SK-N-SH treated with all-trans-retinoic acid at 6 μM for 48 hours (cell line): Measurements from ENCODE around the gene MIA2.
A peak's percentile ranks its signal among the peaks of the same experiment; 100 is the strongest.

Experiments used
- ATAC-seq: fragments of 200-7000 bp; cut with Tn5 transposase; 3 replicates; pipeline ENCODE4 v1.9.1; 2020; ENCODE audit warnings: mild to moderate bottlenecking, moderate library complexity
- ARNTL ChIP-seq: fragments of 450-650 bp; formaldehyde crosslinking; IDR thresholded peaks from 2 replicates; pipeline ENCODE4 v1.5.0; 2020; ENCODE audit warnings: low read depth, mild to moderate bottlenecking, moderate library complexity, borderline replicate concordance
- CSDC2 ChIP-seq: fragments of 250-450 bp; sonication (Bioruptor Pico); IDR thresholded peaks from 2 replicates; pipeline ENCODE4 v1.5.0; 2020; ENCODE audit warnings: mild to moderate bottlenecking, moderate library complexity
- ESRRG ChIP-seq: fragments of 250-450 bp; sonication (Bioruptor Pico); IDR thresholded peaks from 2 replicates; pipeline ENCODE4 v1.6.1; 2021; ENCODE audit warnings: mild to moderate bottlenecking
- GLIS3 ChIP-seq: fragments of 250-450 bp; sonication (Bioruptor Pico); IDR thresholded peaks from 2 replicates; pipeline ENCODE4 v1.5.0; 2020; ENCODE audit warnings: mild to moderate bottlenecking, moderate library complexity
- ISL1 ChIP-seq: fragments of 250-450 bp; sonication (Bioruptor Pico); IDR thresholded peaks from 2 replicates; pipeline ENCODE4 v2.1.2; 2022; ENCODE audit warnings: mild to moderate bottlenecking, moderate library complexity
- OSR1 ChIP-seq: fragments of 250-450 bp; sonication (Bioruptor Pico); IDR thresholded peaks from 2 replicates; pipeline ENCODE4 v1.8.0; 2022; ENCODE audit warnings: moderate library complexity, mild to moderate bottlenecking, inconsistent platforms
- RARB ChIP-seq: fragments of 250-450 bp; sonication (Bioruptor Pico); IDR thresholded peaks from 2 replicates; pipeline ENCODE4 v1.8.0; 2021; ENCODE audit warnings: mild to moderate bottlenecking, moderate library complexity
- SNAI2 ChIP-seq: fragments of 250-450 bp; sonication (Bioruptor Pico); IDR thresholded peaks from 2 replicates; pipeline ENCODE4 v1.5.0; 2020; ENCODE audit warnings: mild to moderate bottlenecking, moderate library complexity
- TCF4 ChIP-seq: fragments of 250-450 bp; sonication (Bioruptor Pico); IDR thresholded peaks from 2 replicates; pipeline ENCODE4 v1.8.0; 2021; ENCODE audit warnings: mild to moderate bottlenecking, moderate library complexity, borderline replicate concordance
- TOX ChIP-seq: fragments of 250-450 bp; sonication (Bioruptor Pico); IDR thresholded peaks from 2 replicates; pipeline ENCODE4 v1.8.0; 2021; ENCODE audit warnings: mild to moderate bottlenecking, moderate library complexity, borderline replicate concordance
- ZC3H10 ChIP-seq: fragments of 250-450 bp; sonication (Bioruptor Pico); IDR thresholded peaks from 2 replicates; pipeline ENCODE4 v1.5.1; 2021; ENCODE audit warnings: mild to moderate bottlenecking, moderate library complexity
- ZFP3 ChIP-seq: fragments of 250-450 bp; sonication (Bioruptor Pico); IDR thresholded peaks from 2 replicates; pipeline ENCODE4 v1.5.0; 2020; ENCODE audit warnings: mild to moderate bottlenecking, moderate library complexity
- ZFP30 ChIP-seq: fragments of 450-650 bp; formaldehyde crosslinking; IDR thresholded peaks from 2 replicates; pipeline ENCODE4 v1.5.0; 2022; ENCODE audit warnings: mild to moderate bottlenecking, moderate library complexity
- ZNF565 ChIP-seq: fragments of 450-650 bp; formaldehyde crosslinking; conservative IDR thresholded peaks from 2 replicates; pipeline ENCODE4 v1.5.0; 2020; ENCODE audit warnings: low read depth, mild to moderate bottlenecking, moderate library complexity
- ZNF70 ChIP-seq: fragments of 450-650 bp; formaldehyde crosslinking; IDR thresholded peaks from 2 replicates; pipeline ENCODE4 v1.5.0; 2020; ENCODE audit warnings: mild to moderate bottlenecking, moderate library complexity
- ZNF8 ChIP-seq: fragments of 450-650 bp; formaldehyde crosslinking; IDR thresholded peaks from 2 replicates; pipeline ENCODE4 v1.5.0; 2020; ENCODE audit warnings: mild to moderate bottlenecking, moderate library complexity
- TF ChIP-seq, protein P1 (sequence below): fragments of 250-450 bp; sonication (Bioruptor Pico); IDR thresholded peaks from 2 replicates; pipeline ENCODE4 v1.8.0; 2021; ENCODE audit warnings: low read depth, mild to moderate bottlenecking, moderate library complexity, borderline replicate concordance
- TF ChIP-seq, protein P2 (sequence below): fragments of 250-450 bp; sonication (Bioruptor Pico); IDR thresholded peaks from 2 replicates; pipeline ENCODE4 v1.5.0; 2020; ENCODE audit warnings: mild to moderate bottlenecking, moderate library complexity
- TF ChIP-seq, protein P3 (sequence below): fragments of 250-450 bp; sonication (Bioruptor Pico); IDR thresholded peaks from 2 replicates; pipeline ENCODE4 v1.5.1; 2020; ENCODE audit warnings: low read depth, mild to moderate bottlenecking, moderate library complexity
- TF ChIP-seq, protein P4 (sequence below): fragments of 250-450 bp; sonication (Bioruptor Pico); IDR thresholded peaks from 2 replicates; pipeline ENCODE4 v1.5.1; 2021; ENCODE audit warnings: mild to moderate bottlenecking, moderate library complexity
- TF ChIP-seq, protein P5 (sequence below): fragments of 250-450 bp; sonication (Bioruptor Pico); IDR thresholded peaks from 2 replicates; pipeline ENCODE4 v1.8.0; 2020; ENCODE audit warnings: mild to moderate bottlenecking, moderate library complexity, borderline replicate concordance

The MIA2 gene

DNA sequence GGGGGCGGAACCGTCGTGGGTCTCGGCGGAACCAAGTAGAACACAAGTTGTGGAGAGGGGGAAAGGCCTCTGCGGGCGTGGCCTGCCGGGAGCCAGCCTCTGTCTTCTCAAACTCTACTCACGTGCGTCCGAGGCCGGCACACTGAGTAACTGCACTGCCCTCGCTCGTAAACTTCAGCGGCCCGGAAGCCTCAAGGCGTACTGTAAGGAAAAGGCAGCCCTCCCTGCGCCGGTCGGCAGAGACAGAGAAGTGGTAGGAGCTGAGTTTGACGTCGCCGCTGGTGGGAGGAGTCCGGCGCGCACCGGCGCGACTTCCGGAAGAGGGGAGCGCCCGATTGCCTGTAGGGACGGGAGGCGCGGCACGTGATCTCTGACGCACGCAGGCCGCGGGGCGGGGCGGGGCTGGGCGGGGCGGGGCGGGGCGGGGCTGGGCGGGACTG, 198.5 kb downstream of the MIA2 start, which contains the start of gene FBXO33 (continued):
- TF ChIP-seq TCF4 (CRISPR knock-in tag) (no peak), SNAI2 (CRISPR knock-in tag) (no peak), ARNTL (no peak), CSDC2 (CRISPR knock-in tag) (no peak)

DNA sequence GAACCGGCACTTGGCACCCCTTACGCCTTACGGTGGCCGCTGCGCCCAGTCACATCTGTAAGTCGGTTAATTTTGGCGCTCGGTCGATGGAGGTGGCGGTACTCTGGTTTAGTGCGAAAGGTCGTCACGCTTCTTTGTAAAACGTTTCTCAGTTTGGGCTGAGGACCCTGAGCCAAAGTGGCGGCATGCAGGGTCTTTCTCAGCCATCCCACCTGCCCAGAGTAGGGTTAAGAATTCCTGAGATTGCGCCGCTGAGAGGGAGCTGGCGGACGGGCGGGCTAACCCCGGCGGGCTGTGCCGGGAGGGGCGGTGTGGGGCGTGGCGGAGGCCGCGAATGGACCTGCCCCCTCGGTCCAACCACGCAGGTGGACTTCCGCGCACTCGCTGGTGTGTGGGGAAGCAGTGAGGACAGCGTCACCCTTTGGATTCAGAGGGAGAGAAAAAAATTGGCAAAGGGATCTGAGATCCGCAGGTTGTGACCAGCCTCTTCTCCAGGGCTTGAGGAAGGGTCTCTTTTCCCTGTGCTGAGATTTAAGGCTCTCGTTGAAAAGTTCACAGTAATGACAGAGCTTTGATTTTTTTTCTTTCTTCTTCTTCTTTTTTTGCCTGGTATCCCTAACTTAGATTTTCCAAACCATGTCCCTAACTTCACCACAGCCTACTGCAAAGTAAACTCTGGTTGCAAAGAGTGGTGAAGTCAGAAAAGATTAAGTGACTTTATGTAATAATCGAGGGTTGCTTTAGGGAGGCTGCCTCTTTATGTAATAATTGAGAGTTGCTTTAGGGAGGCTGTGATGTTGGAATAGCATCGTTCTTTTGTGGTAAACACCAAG, 199.1 kb downstream of the MIA2 start:
- TF ChIP-seq TCF4 (CRISPR knock-in tag) (peak; percentile 26; the same call in 1 of the 2 replicates), TOX (no peak), ARNTL (no peak), SNAI2 (CRISPR knock-in tag) (no peak)
- TF ChIP-seq, protein P1, sequence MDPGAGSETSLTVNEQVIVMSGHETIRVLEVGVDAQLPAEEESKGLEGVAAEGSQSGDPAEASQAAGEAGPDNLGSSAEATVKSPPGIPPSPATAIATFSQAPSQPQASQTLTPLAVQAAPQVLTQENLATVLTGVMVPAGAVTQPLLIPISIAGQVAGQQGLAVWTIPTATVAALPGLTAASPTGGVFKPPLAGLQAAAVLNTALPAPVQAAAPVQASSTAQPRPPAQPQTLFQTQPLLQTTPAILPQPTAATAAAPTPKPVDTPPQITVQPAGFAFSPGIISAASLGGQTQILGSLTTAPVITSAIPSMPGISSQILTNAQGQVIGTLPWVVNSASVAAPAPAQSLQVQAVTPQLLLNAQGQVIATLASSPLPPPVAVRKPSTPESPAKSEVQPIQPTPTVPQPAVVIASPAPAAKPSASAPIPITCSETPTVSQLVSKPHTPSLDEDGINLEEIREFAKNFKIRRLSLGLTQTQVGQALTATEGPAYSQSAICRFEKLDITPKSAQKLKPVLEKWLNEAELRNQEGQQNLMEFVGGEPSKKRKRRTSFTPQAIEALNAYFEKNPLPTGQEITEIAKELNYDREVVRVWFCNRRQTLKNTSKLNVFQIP (CRISPR knock-in tag): no peak

DNA sequence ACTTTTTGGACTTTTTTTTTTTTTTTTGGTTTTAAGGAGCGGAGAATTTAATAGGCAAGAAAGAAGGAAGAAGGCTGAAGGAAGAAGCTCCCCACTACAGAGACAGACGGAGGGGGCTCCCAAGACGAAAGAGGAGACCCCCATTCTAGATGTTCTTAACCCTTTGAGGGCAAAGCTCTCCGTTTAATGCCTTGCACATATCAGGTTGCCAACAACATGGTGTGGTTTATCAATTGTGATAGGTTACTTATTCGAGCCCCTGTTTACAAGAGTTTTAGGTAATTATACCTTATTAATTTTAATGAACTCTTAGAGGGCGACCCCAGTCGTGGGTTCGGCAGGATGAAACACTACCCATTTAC, 199.7 kb downstream of the MIA2 start:
- no peak for TF ChIP-seq ZNF70 (CRISPR knock-in tag)
- TF ChIP-seq ZNF565 (CRISPR knock-in tag): no peak
- no peak for TF ChIP-seq ZFP30 (CRISPR knock-in tag)
- TF ChIP-seq, protein P2, sequence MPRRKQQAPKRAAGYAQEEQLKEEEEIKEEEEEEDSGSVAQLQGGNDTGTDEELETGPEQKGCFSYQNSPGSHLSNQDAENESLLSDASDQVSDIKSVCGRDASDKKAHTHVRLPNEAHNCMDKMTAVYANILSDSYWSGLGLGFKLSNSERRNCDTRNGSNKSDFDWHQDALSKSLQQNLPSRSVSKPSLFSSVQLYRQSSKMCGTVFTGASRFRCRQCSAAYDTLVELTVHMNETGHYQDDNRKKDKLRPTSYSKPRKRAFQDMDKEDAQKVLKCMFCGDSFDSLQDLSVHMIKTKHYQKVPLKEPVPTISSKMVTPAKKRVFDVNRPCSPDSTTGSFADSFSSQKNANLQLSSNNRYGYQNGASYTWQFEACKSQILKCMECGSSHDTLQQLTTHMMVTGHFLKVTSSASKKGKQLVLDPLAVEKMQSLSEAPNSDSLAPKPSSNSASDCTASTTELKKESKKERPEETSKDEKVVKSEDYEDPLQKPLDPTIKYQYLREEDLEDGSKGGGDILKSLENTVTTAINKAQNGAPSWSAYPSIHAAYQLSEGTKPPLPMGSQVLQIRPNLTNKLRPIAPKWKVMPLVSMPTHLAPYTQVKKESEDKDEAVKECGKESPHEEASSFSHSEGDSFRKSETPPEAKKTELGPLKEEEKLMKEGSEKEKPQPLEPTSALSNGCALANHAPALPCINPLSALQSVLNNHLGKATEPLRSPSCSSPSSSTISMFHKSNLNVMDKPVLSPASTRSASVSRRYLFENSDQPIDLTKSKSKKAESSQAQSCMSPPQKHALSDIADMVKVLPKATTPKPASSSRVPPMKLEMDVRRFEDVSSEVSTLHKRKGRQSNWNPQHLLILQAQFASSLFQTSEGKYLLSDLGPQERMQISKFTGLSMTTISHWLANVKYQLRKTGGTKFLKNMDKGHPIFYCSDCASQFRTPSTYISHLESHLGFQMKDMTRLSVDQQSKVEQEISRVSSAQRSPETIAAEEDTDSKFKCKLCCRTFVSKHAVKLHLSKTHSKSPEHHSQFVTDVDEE (CRISPR knock-in tag): no peak
- TF ChIP-seq, protein P3, sequence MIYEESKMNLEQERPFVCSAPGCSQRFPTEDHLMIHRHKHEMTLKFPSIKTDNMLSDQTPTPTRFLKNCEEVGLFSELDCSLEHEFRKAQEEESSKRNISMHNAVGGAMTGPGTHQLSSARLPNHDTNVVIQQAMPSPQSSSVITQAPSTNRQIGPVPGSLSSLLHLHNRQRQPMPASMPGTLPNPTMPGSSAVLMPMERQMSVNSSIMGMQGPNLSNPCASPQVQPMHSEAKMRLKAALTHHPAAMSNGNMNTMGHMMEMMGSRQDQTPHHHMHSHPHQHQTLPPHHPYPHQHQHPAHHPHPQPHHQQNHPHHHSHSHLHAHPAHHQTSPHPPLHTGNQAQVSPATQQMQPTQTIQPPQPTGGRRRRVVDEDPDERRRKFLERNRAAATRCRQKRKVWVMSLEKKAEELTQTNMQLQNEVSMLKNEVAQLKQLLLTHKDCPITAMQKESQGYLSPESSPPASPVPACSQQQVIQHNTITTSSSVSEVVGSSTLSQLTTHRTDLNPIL: no peak
- no peak for TF ChIP-seq GLIS3
- no peak for TF ChIP-seq TCF4 (CRISPR knock-in tag)
- no peak for TF ChIP-seq SNAI2 (CRISPR knock-in tag)
- TF ChIP-seq ZNF8 (CRISPR knock-in tag): no peak
- TF ChIP-seq ARNTL: no peak
- TF ChIP-seq, protein P4, sequence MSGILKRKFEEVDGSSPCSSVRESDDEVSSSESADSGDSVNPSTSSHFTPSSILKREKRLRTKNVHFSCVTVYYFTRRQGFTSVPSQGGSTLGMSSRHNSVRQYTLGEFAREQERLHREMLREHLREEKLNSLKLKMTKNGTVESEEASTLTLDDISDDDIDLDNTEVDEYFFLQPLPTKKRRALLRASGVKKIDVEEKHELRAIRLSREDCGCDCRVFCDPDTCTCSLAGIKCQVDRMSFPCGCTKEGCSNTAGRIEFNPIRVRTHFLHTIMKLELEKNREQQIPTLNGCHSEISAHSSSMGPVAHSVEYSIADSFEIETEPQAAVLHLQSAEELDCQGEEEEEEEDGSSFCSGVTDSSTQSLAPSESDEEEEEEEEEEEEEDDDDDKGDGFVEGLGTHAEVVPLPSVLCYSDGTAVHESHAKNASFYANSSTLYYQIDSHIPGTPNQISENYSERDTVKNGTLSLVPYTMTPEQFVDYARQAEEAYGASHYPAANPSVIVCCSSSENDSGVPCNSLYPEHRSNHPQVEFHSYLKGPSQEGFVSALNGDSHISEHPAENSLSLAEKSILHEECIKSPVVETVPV (CRISPR knock-in tag): no peak
- TF ChIP-seq ISL1 (CRISPR knock-in tag): no peak
- TF ChIP-seq, protein P1 (CRISPR knock-in tag): no peak
- no peak for TF ChIP-seq ESRRG
- no peak for TF ChIP-seq ZFP3 (CRISPR knock-in tag)
- TF ChIP-seq OSR1 (CRISPR knock-in tag): no peak
- no peak for ATAC-seq

More for the DNA sequence above, 199.1 kb downstream of the MIA2 start:
- peak; percentile 89 for ATAC-seq

DNA sequence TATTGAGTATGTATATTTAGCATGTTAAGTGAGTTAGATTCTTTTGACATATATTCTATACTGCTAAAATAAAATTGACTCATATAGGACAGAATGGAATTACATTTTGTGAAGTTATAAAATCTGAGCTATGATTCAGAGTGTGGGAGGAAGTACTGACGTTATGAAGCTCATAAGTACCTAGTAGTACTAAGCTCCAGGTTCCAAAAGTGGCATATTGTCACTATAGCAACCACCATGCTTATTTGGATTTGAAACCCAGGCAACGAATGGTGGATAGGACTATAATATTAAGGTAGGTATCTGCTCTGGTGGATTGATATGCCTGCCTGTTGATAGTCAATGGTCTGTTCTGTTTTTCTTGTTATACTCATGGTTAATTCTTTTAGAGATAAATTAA, 200.7 kb downstream of the MIA2 start:
- ATAC-seq: no peak
- no peak for TF ChIP-seq GLIS3
- no peak for TF ChIP-seq ESRRG
- TF ChIP-seq TOX: no peak
- TF ChIP-seq, protein P2 (CRISPR knock-in tag): no peak
- no peak for TF ChIP-seq ZC3H10 (CRISPR knock-in tag)
- TF ChIP-seq, protein P5, sequence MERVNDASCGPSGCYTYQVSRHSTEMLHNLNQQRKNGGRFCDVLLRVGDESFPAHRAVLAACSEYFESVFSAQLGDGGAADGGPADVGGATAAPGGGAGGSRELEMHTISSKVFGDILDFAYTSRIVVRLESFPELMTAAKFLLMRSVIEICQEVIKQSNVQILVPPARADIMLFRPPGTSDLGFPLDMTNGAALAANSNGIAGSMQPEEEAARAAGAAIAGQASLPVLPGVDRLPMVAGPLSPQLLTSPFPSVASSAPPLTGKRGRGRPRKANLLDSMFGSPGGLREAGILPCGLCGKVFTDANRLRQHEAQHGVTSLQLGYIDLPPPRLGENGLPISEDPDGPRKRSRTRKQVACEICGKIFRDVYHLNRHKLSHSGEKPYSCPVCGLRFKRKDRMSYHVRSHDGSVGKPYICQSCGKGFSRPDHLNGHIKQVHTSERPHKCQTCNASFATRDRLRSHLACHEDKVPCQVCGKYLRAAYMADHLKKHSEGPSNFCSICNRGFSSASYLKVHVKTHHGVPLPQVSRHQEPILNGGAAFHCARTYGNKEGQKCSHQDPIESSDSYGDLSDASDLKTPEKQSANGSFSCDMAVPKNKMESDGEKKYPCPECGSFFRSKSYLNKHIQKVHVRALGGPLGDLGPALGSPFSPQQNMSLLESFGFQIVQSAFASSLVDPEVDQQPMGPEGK (CRISPR knock-in tag): no peak
- TF ChIP-seq RARB: no peak
- no peak for TF ChIP-seq ZFP3 (CRISPR knock-in tag)
- no peak for TF ChIP-seq CSDC2 (CRISPR knock-in tag)
- TF ChIP-seq ARNTL: no peak
